ENCODE results near the gene FLRT2.

FLRT2 gene

GRCh38 chr14:85675957-85676356 lies 146.0 kb downstream of the FLRT2 start:
- no peak for DNase-seq

- DNase-seq = no peak
Measured at GRCh38 chr14:85686908-85687307, 157.0 kb downstream of the FLRT2 start.

GRCh38 chr14:85687456-85687855 lies 157.5 kb downstream of the FLRT2 start:
- DNase-seq = no peak

GRCh38 chr14:85688006-85688405 lies 158.1 kb downstream of the FLRT2 start:
- DNase-seq = no peak

- DNase-seq = no peak
Measured at GRCh38 chr14:85695300-85695699, 165.4 kb downstream of the FLRT2 start.

- DNase-seq = no peak
Measured at GRCh38 chr14:85701116-85701515, 171.2 kb downstream of the FLRT2 start.

GRCh38 chr14:85701763-85702162 lies 171.8 kb downstream of the FLRT2 start:
- no peak for DNase-seq

- no peak for DNase-seq
Measured at GRCh38 chr14:85702191-85702590, 172.2 kb downstream of the FLRT2 start.

- no peak for DNase-seq
Measured at GRCh38 chr14:85702997-85703396, 173.1 kb downstream of the FLRT2 start.

Data from activated naive CD4-positive, alpha-beta T cell (primary cell).